Measurements from ENCODE around the gene CHST3. TPM values are rescaled to one million over a fixed set of nuclear protein-coding genes. Genes with fewer than 3 reads are reported as not detected.

CHST3 gene
- polyA plus RNA-seq, 2 of the 4 experiments (the other 2 are of a cell fraction): 12.8 to 23.1 TPM

- POLR2A ChIA-PET: no interaction called here
- FAIRE-seq: no peak
- whole genome bisulfite sequencing (ENCODE audit: missing lambda C conversion rate): 71% methylated on average over 4 of the region's 4 CpGs
- Histone ChIP-seq H3K4me3 (no peak overlapping the region), H3K9me3 (no peaks in the 10 kb centered on the region), H3K4me1 (peaks cover 31% of the 10 kb centered on the region), H3K4me2 (peak overlapping the region; percentile 57), H3K27ac (peak overlapping the region; percentile 62 to 74)
- CTCF ChIA-PET: interaction anchor here (1.5 to 2.3 kb wide), 2 partner anchors 11 to 31 kb away, joined by 6 to 10 read pairs; no protein-coding TSS in a partner anchor
- ATAC-seq: peak; percentile 30 to 42; a peak in 4 of 6 replicates
- TF ChIP-seq E2F6 (IDR thresholded peaks at IDR 0.05; ENCODE audit: borderline replicate concordance, low read depth) (no peak), TP53 (CRISPR knock-in tag; IDR thresholded peaks at IDR 0.05) (no peak), PHF8 (IDR thresholded peaks at IDR 0.05; ENCODE audit: borderline replicate concordance, low read depth) (no peak), BCL3 (IDR thresholded peaks at IDR 0.05) (no peak), RARB (CRISPR knock-in tag; IDR thresholded peaks at IDR 0.05) (no peak), NR3C1 (IDR thresholded peaks at IDR 0.05) (no peak), ZFP36 (IDR thresholded peaks at IDR 0.05; ENCODE audit: borderline replicate concordance, partially characterized antibody) (no peak), CHD2 (IDR thresholded peaks at IDR 0.05; ENCODE audit: low read length, partially characterized antibody) (no peak), FOSB (CRISPR knock-in tag; IDR thresholded peaks at IDR 0.05) (no peak), RNF2 (IDR thresholded peaks at IDR 0.05; ENCODE audit: borderline replicate concordance, low read depth) (no peak)
- TF ChIP-seq, protein P1, sequence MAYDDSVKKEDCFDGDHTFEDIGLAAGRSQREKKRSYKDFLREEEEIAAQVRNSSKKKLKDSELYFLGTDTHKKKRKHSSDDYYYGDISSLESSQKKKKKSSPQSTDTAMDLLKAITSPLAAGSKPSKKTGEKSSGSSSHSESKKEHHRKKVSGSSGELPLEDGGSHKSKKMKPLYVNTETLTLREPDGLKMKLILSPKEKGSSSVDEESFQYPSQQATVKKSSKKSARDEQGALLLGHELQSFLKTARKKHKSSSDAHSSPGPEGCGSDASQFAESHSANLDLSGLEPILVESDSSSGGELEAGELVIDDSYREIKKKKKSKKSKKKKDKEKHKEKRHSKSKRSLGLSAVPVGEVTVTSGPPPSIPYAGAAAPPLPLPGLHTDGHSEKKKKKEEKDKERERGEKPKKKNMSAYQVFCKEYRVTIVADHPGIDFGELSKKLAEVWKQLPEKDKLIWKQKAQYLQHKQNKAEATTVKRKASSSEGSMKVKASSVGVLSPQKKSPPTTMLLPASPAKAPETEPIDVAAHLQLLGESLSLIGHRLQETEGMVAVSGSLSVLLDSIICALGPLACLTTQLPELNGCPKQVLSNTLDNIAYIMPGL (CRISPR knock-in tag; IDR thresholded peaks at IDR 0.05; ENCODE audit: borderline replicate concordance): no peak
- no peak for DNase-seq (ENCODE audit: low read depth in 1 of 2, low spot score in 1 of 2)
These were observed 37.0 kb upstream of the CHST3 start for GRCh38 chr10:71927159-71927558.

- DNase-seq (ENCODE audit: low read depth in 1 of 2, low spot score in 1 of 2) (peak; percentile 34 to 66), FAIRE-seq (peak; percentile 67), ATAC-seq (peak; percentile 66 to 82; a peak in 5 of 6 replicates)
- 18% methylated on average over 5 of the region's 5 CpGs for WGBS (ENCODE audit: missing lambda C conversion rate)
- Histone ChIP-seq H3K27ac (peak overlapping the region; percentile 62 to 74), H3K4me2 (peak overlapping the region; percentile 57), H3K9me3 (no peaks in the 10 kb centered on the region), H3K4me1 (peaks cover 26% of the 10 kb centered on the region), H3K4me3 (no peak overlapping the region)
- POLR2A ChIA-PET: no interaction called here
- CTCF ChIA-PET: interaction anchor here (0.9 to 2.3 kb wide), 3 partner anchors 12 to 55 kb away, joined by 3 to 10 read pairs (median 6); no protein-coding TSS in a partner anchor
- TF ChIP-seq ZSCAN20 (CRISPR knock-in tag; IDR thresholded peaks at IDR 0.05) (no peak), GATA3 (IDR thresholded peaks at IDR 0.05; ENCODE audit: borderline replicate concordance) (peak; percentile 34; the same call in 1 of the 2 replicates), POLR2A (IDR thresholded peaks at IDR 0.05; ENCODE audit: low read length) (no peak), FOSB (CRISPR knock-in tag; IDR thresholded peaks at IDR 0.05) (no peak), MAFK (IDR thresholded peaks at IDR 0.05; ENCODE audit: partially characterized antibody) (no peak), FOSL2 (IDR thresholded peaks at IDR 0.05) (no peak), FOSL2 (CRISPR knock-in tag; IDR thresholded peaks at IDR 0.05) (peak; percentile 51), CEBPB (IDR thresholded peaks at IDR 0.05) (peak; percentile 67 to 86), KDM5A (IDR thresholded peaks at IDR 0.05) (no peak), JUNB (IDR thresholded peaks at IDR 0.05) (0 out of 2 replicates have a peak, but pooled peaks have one; percentile 14), JUN (IDR thresholded peaks at IDR 0.05) (peak in 1 of 2 experiments; percentile 18; a peak in 1 of 5 replicates)
These were observed 36.2 kb upstream of the CHST3 start for GRCh38 chr10:71927776-71928592.

Data from A549 (cell line).